Mucosa of rectum (tissue), 2 donors: Measurements from ENCODE around the gene CDC5L.
"Not testable (repeated sequence)": the region's sequence is repeated elsewhere in the genome, so short reads cannot be mapped to it uniquely, and the experiment has no call there.

Experiments
- H3K27ac ChIP-seq, 2 donors: one replicate each; pipeline ENCODE4 v1.7.0; 2013; ENCODE audit warnings: inconsistent platforms in 2 of 2, low read depth in 2 of 2, low read length in 2 of 2
- H3K27me3 ChIP-seq, 2 donors: one replicate each; pipeline ENCODE4 v1.7.0; 2013; ENCODE audit warnings: low read length in 2 of 2; ENCODE audit not compliant: control insufficient read depth in 2 of 2, insufficient read depth in 2 of 2
- H3K36me3 ChIP-seq, 2 donors: one replicate each; pipeline ENCODE4 v1.7.0; 2013; ENCODE audit warnings: low read length in 2 of 2; ENCODE audit not compliant: control insufficient read depth in 2 of 2, insufficient read depth in 2 of 2
- H3K4me1 ChIP-seq, 2 donors: one replicate each; pipeline ENCODE4 v1.7.0; 2013; ENCODE audit warnings: low read length in 2 of 2, mild to moderate bottlenecking in 1 of 2; ENCODE audit not compliant: control insufficient read depth in 2 of 2, insufficient read depth in 2 of 2
- H3K4me3 ChIP-seq, 2 donors: one replicate each; pipeline ENCODE4 v1.7.0; 2013; ENCODE audit warnings: low read length in 2 of 2
- H3K9ac ChIP-seq, 2 donors: one replicate each; pipeline ENCODE4 v1.7.0; 2013; ENCODE audit warnings: low read length in 2 of 2, low read depth in 1 of 2, mild to moderate bottlenecking in 1 of 2
- H3K9me3 ChIP-seq, 2 donors: one replicate each; pipeline ENCODE4 v1.7.0; 2013; ENCODE audit warnings: low read length in 2 of 2; ENCODE audit not compliant: control insufficient read depth in 2 of 2
- donor health status: healthy.
- donor health status: Normal muscosa, but diverticular disease.

Gene CDC5L

DNA sequence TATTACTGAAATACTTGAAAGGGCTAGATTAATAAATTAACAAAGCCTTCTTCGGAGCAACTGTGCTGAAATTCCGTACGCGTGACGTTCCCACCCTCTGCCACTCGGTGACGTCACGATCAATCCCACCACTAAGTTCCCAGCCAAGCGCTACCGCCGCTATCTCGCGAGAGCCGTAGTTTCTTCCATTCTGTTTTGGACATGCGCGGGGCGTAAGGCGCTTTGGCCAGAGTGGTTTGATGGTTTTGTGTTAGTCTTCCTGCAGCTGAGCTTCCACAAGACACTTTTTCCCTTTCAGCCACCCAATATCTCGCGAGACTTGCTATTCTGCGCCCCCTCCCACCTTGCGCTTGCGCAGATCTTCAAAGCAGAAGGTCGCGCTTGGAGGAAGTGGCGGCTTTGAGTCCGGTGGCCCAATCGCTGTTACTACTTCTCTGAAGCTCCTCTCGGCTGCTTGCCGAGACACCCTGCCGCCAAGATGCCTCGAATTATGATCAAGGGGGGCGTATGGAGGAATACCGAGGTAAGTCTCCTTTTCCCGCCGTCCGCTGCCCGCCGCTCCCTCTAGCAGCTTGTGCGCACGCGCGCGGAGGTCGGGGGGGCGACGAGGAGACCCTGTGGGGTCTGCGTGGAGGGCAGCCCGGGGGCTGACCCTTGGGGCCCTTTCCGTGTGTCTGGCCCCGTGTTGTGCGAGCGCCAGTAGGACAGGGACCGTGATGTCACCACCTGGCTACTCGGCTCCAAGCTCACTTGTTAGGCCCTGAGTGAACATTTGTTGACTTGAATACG is at the start of gene CDC5L:
Gene CDC5L, plus strand, starts transcription at position 361 of the 789 bp plus-strand sequence. Its CDS starts 118 bp downstream, at position 479.
- Histone ChIP-seq H3K4me3 (peak within 1 kb of the TSS; percentile 89 to 94), H3K27me3 (no peaks in the 10 kb centered on the region), H3K9me3 (no peaks in the 10 kb centered on the region)

DNA sequence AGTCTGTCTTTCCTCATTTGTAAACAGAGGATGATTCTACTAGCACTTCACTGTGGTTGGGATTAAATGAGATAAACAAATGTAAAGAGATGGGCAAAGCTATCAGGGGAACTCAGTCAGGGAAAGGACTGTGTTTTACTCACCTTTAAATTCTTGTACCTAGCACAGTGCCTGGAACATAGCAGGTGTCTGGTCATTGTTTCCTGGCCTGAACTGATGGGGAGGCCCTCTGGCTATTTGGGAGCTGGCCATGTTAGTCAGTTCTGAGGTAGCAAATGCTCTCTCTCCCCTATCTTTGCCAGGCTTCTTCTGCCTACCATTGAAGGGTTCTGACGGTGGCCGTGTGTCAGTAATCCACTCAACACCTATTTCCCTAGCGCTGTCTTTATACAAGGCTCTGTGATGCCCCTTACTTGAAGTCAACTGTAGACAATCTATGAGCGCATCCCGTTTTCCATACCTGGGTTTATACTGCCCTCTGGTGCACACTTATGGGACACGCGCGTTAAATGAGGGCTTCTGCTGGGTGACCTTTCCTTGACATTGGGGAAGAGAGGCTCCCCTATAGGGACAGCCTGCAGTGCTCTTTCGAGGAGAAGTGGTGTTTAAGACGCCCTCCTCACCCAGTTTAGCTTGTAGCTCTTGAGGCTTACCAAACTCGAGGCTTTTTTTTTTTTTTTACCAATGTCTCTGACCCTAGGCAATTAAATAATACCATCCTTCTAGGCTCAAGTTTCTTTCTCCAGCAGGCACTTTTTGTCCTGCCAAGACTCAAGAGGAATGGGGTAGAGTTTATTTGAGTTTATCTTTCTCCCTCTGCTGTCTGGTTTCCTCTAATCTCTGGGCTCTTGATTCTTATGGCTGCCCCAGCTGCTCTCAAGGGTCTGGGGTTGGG is 49.0 kb upstream of the CDC5L start:
- Histone ChIP-seq H3K9me3 (no peaks in the 10 kb centered on the region), H3K27ac (no peak overlapping the region), H3K9ac (no peak overlapping the region), H3K36me3 (no peaks in the 10 kb centered on the region), H3K4me3 (no peak overlapping the region), H3K4me1 (no peaks in the 10 kb centered on the region), H3K27me3 (peaks cover 7 to 23% of the 10 kb centered on the region in 2 donors)

More for the DNA sequence above, at the start of gene CDC5L:
- peak within 1 kb of the TSS; percentile 95 to 98 for H3K9ac ChIP-seq
- H3K4me1 ChIP-seq = peaks cover 12 to 18% of the 10 kb centered on the region in 2 donors
- H3K27ac ChIP-seq = peak within 1 kb of the TSS; percentile 95 to 97
- H3K36me3 ChIP-seq = peaks cover 6 to 13% of the 10 kb centered on the region in 2 donors

DNA sequence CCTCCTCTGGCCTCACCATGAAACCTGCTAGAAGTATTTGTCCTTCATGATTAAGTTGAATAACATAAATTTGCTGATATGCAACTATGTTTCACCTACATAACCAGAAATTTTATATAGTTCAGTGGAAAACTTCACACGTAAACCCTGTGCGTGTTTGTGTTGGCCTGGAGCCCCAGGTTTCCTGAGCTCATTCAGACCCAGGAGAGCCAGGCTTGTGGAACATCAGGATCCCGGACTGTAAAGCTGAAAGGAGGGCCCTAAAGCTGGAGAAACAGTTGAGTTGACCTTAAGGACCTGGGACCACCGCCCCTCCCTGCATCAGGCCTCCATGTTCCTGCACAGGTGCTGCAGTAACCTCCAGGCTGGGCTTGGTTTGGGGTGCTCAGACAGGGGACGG is 48.2 kb upstream of the CDC5L start:
- H3K36me3 ChIP-seq = no peaks in the 10 kb centered on the region
- H3K9me3 ChIP-seq = no peaks in the 10 kb centered on the region
- no peak overlapping the region for H3K27ac ChIP-seq
- H3K4me1 ChIP-seq = no peaks in the 10 kb centered on the region
- H3K27me3 ChIP-seq = peaks cover 11 to 31% of the 10 kb centered on the region in 2 donors
- H3K4me3 ChIP-seq = no peak overlapping the region
- no peak overlapping the region for H3K9ac ChIP-seq

DNA sequence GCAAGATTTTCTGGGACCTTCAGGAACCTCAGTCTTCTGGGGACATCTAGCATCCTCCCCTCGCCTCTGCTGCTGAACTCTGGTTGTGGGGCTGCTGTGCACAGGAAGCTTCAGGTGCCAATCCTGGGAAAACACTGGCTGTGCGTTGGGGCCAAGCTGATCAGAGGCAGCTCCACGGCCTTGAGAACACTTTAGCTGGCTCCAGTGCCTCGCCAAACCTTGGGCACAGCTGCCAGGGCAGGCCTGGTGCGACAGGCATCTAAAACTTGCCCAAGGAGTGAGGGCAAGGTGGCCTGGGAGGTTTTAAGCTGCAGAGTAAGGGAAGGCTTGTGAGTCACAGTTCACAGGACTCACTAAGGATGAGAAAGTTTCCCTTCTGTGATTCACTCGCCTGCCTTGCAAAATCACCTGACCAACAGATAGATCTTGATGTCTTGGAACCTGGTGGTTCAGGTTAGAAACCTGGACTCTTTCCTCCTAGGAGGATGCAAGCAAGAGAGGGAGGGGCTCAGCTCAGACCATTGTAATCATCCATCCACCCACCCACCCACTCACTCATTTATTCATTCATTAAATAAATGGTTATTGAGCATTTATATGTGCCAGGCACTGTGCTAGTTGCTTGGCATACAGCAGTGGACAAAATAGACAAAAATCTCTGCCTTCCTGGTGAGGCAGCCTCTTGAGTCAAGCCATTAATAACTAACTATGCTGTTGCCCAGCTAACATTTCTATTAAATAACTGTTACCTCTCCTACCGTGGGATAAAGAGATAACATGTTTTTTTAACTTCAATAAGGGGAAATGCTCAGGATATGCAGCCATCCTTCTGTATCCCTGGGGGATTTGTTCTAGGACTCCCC is 47.5 kb upstream of the CDC5L start:
- no peaks in the 10 kb centered on the region for H3K36me3 ChIP-seq
- no peak overlapping the region for H3K9ac ChIP-seq
- no peak overlapping the region for H3K27ac ChIP-seq
- H3K4me3 ChIP-seq = no peak overlapping the region
- no peaks in the 10 kb centered on the region for H3K9me3 ChIP-seq
- H3K4me1 ChIP-seq = no peaks in the 10 kb centered on the region
- H3K27me3 ChIP-seq = peaks cover 15 to 31% of the 10 kb centered on the region in 2 donors

DNA sequence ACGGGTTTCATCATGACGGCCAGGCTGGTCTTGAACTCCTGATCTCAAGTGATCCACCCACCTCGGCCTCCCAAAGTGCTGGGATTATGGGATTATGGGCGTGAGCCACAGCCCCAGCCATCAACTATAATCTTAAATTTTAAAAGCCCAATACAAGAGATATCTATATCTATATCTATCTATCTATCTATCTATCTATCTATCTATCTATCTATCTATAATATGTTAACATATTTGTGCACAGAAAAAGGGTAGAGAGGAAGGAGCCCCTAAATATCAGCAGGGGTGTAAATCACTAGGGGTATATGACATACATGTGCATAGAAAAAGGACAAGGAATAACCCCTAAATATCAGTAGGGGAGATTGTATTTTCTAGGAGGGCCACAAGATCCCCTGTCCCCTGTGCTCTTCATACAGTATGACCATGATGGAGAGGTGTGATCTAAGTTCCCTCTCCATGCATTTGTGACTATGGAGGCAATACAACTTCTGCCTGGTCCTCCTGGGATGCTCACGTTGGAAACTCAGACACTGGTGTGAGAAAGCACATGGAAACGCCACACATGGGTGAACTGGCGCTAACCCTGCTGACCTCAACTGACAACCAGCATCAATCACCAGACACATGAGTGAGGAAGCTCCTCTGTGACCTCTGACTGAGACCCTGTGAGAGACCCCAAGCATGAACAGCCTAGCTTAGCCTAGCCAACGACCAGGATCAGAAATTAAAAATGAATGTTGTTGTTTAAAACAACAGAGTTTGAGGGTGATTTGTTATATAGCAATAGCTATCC is 46.2 kb upstream of the CDC5L start:
- Histone ChIP-seq H3K36me3 (no peaks in the 10 kb centered on the region), H3K4me1 (no peaks in the 10 kb centered on the region), H3K9ac (no peak overlapping the region), H3K4me3 (no peak overlapping the region), H3K27me3 (peaks cover 16 to 34% of the 10 kb centered on the region in 2 donors), H3K9me3 (no peaks in the 10 kb centered on the region), H3K27ac (no peak overlapping the region)

DNA sequence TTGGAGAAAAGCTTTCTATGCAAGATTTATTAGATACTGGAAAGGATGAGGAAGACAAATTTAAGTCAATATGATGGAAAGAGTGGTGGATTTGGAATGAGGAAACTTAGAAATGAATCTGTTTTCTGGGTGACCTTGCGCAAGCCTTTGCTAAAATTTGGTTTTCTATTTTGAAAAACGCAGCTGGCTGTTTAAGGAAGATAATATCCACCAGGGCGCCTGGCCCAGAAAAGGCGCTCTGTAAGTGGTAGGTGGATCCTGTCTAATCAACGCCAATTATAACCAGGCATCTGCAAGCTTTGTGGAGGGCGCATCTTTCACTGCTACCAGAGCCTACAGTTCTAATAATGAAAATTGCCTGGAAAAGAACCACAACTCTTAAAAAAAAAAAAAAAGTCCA is 45.5 kb upstream of the CDC5L start:
- no peak overlapping the region for H3K27ac ChIP-seq
- H3K9me3 ChIP-seq = no peaks in the 10 kb centered on the region
- H3K4me1 ChIP-seq = no peaks in the 10 kb centered on the region
- H3K27me3 ChIP-seq = peaks cover 16 to 34% of the 10 kb centered on the region in 2 donors
- H3K9ac ChIP-seq = no peak overlapping the region
- no peak overlapping the region for H3K4me3 ChIP-seq
- no peaks in the 10 kb centered on the region for H3K36me3 ChIP-seq

DNA sequence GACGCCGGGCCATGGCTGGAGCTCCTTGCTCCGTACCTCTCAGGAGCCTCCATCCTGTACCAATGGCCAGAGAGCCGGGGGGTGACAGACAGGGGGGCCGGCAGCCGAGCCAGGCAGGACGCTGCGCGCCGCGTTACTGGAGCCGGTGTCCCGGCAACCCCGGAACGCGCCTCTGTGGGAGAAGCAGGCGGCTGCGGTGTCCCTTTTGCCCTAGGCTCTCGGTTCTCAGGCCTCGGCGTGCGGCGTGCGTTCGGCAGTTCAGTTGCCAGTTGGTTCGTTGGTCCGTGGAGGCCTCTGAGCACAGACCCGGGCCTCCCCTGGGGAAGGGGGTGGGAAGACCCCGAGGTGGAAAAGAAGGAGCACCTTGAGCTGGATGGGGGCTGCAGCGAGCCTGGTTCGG is 45.0 kb upstream of the CDC5L start, which contains the start of gene SPATS1:
Gene SPATS1, plus strand, starts transcription at position 162 of the 400 bp plus-strand sequence. CDS start 446 bp downstream, outside the sequence.
- Histone ChIP-seq H3K27ac (no peak within 1 kb of the TSS), H3K4me1 (no peaks in the 10 kb centered on the region), H3K27me3 (peaks cover 16 to 33% of the 10 kb centered on the region in 2 donors), H3K9me3 (no peaks in the 10 kb centered on the region), H3K9ac (no peak within 1 kb of the TSS), H3K4me3 (no peak within 1 kb of the TSS), H3K36me3 (no peaks in the 10 kb centered on the region)

DNA sequence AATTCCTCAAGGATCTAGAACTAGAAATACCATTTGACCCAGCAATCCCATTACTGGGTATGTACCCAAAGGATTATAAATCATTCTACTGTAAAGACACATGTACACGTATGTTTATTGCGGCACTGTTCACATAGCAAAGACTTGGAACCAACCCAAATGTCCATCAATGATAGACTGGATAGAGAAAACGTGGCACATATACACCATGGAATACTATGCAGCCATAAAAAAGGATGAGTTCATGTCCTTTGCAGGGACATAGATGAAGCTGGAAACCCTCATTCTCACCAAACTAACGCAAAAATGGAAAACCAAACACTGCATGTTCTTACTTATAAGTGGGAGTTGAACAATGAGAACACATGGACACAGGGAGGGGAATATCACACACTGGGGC is 40.7 kb upstream of the CDC5L start:
- peaks cover 16 to 19% of the 10 kb centered on the region in 2 donors for H3K27me3 ChIP-seq
- not testable (repeated sequence) for H3K9me3 ChIP-seq, H3K27ac ChIP-seq, H3K9ac ChIP-seq, H3K4me1 ChIP-seq, H3K36me3 ChIP-seq, H3K4me3 ChIP-seq
